ENCODE measurements around the gene PRRX1.

Gene PRRX1

DNA sequence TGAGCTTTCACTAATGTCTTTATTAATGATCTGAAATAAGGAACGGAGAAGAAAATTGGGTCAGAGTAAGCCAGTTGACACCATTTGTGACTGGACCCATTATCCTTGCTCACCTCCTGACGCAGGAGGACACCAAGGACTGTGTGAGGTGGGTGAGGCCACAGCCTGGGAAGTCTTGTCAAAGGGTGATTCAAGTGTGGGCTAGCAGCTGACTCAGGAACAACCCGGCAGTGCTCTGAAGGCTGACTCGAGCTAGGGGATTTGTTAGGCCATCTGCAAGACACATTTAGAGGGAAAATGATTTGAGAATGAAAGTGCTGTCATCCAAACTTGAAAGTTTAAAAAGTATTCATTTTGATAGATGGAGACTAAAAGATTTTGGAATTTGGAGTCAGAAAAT lies 21.2 kb downstream of the PRRX1 start:
- TF ChIP-seq POU2F2 (IDR thresholded peaks at IDR 0.05; ENCODE audit: low read depth, low read length) = no peak
- TF ChIP-seq POLR2A (IDR thresholded peaks at IDR 0.05; ENCODE audit: low read depth, low read length) = no peak
- no peak for TF ChIP-seq SPI1 (IDR thresholded peaks at IDR 0.05; ENCODE audit: low read depth, low read length)
- no peak for TF ChIP-seq PAX5 (IDR thresholded peaks at IDR 0.05; ENCODE audit: insufficient read depth, low read length, severe bottlenecking)
- no peak for TF ChIP-seq TAF1 (IDR thresholded peaks at IDR 0.05; ENCODE audit: low read depth, low read length)
- no peak for TF ChIP-seq POLR2AphosphoS5 (IDR thresholded peaks at IDR 0.05; ENCODE audit: low read depth, low read length)
- FAIRE-seq (no peak), DNase-seq (ENCODE audit: insufficient read length, low spot score) (no peak)

DNA sequence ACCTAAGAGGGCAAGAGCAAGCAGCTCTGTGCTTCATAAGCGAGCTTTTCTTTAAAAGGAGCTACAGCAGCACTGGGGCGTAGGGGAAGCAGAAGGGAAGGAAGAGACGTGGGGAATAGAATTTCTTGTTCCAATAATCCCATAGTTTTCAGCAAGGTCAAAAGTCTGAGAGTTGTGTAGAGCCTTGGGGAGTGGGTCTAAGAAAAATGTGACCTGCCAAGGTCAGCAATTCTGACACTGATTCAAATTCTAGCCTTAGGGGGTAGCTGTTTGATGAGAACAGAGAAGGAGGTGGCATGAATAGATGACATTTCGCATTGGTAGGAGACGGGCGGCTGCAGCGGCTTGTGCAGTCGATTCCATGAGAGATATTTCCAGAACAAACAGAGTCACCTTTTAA lies 22.4 kb downstream of the PRRX1 start:
- TF ChIP-seq POLR2AphosphoS5 (IDR thresholded peaks at IDR 0.05; ENCODE audit: low read depth, low read length) (no peak), POLR2A (IDR thresholded peaks at IDR 0.05; ENCODE audit: low read depth, low read length) (no peak), SPI1 (IDR thresholded peaks at IDR 0.05; ENCODE audit: low read depth, low read length) (no peak)
- DNase-seq (ENCODE audit: insufficient read length, low spot score) (no peak), FAIRE-seq (no peak)

DNA sequence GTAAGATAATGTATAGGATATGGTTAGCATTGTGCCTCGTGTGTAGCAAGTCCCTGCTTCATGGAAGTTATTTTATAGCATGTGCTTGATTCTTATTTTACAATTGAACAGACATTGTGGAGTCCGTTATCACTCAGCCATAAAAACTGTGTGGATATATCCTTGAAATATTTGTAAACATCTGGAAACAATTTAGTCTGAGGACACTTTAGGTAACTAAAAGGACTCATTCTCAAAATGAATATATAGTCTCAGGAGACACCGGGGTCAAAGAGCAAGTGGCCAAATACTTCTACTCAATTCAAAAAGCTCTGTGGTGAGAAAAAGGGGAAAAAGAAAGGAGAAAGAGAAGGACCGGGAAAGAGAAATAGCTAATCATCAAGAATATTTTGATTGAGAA lies 23.7 kb downstream of the PRRX1 start:
- TF ChIP-seq POU2F2 (IDR thresholded peaks at IDR 0.05; ENCODE audit: low read depth, low read length) = no peak
- no peak for TF ChIP-seq PAX5 (IDR thresholded peaks at IDR 0.05; ENCODE audit: insufficient read depth, low read length, severe bottlenecking)
- TF ChIP-seq TAF1 (IDR thresholded peaks at IDR 0.05; ENCODE audit: low read depth, low read length) = no peak
- TF ChIP-seq SPI1 (IDR thresholded peaks at IDR 0.05; ENCODE audit: low read depth, low read length) = no peak
- TF ChIP-seq POLR2AphosphoS5 (IDR thresholded peaks at IDR 0.05; ENCODE audit: low read depth, low read length) = no peak
- no peak for TF ChIP-seq POLR2A (IDR thresholded peaks at IDR 0.05; ENCODE audit: low read depth, low read length)
- FAIRE-seq (no peak), DNase-seq (ENCODE audit: insufficient read length, low spot score) (no peak)

DNA sequence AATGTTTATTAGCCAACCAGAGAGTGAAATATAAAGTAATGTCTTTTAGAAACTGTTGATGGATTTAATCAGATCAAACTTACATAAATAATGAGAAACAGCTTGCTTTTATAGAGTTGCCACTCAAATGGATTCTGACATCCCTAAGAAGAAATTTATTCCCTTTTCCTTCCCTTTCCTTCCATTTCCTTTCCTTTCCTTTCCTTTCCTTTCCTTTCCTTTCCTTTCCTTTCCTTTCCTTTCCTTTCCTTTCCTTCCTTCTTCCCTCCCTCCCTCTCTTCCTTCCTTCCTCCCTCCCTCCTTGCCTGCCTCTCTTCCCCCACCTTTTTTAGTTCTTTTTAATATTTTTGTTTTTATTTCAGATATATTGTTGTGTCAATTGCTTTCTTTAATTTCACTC lies 27.3 kb downstream of the PRRX1 start:
- TF ChIP-seq POU2F2 (IDR thresholded peaks at IDR 0.05; ENCODE audit: low read depth, low read length) (no peak), PAX5 (IDR thresholded peaks at IDR 0.05; ENCODE audit: insufficient read depth, low read length, severe bottlenecking) (no peak), POLR2A (IDR thresholded peaks at IDR 0.05; ENCODE audit: low read depth, low read length) (no peak), POLR2AphosphoS5 (IDR thresholded peaks at IDR 0.05; ENCODE audit: low read depth, low read length) (no peak), SPI1 (IDR thresholded peaks at IDR 0.05; ENCODE audit: low read depth, low read length) (no peak), TAF1 (IDR thresholded peaks at IDR 0.05; ENCODE audit: low read depth, low read length) (no peak)
- FAIRE-seq (no peak), DNase-seq (ENCODE audit: insufficient read length, low spot score) (no peak)

DNA sequence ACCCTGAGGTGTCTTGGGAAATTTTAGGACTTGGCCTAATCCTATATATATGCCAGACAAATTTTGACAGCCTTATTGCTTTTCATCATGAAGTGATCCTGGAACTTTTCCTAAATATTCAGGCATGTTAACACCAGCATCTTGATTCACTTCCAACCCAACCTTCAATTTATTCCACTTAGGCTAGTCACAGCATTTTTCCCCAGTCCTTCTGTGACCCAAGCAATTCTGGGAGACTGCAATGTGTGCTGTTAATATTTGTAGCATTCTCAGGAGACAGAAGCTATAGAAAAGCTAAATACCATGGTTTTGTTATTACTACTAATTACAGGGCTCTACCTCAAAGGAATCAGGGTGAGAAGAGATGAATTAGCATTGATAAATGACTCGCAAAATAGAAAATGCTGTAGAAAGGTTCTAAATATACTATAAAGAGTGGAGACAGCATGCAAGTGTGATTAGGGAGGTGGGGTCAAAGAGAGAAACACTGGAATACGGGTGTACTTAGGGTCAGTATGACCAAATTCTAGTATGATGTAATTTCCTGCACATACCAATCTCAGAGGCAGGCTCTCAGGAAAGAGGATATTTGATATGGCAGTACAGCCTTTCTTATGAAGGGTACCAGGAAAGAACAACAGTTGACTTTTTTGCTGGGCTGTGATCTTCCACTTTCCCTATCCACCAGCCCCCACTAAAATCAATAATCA lies 29.1 kb downstream of the PRRX1 start:
- TF ChIP-seq SPI1 (IDR thresholded peaks at IDR 0.05; ENCODE audit: low read depth, low read length) (no peak), POLR2AphosphoS5 (IDR thresholded peaks at IDR 0.05; ENCODE audit: low read depth, low read length) (no peak), POU2F2 (IDR thresholded peaks at IDR 0.05; ENCODE audit: low read depth, low read length) (no peak), TAF1 (IDR thresholded peaks at IDR 0.05; ENCODE audit: low read depth, low read length) (no peak), POLR2A (IDR thresholded peaks at IDR 0.05; ENCODE audit: low read depth, low read length) (no peak), PAX5 (IDR thresholded peaks at IDR 0.05; ENCODE audit: insufficient read depth, low read length, severe bottlenecking) (no peak)
- DNase-seq (ENCODE audit: insufficient read length, low spot score) = no peak
- FAIRE-seq = no peak

DNA sequence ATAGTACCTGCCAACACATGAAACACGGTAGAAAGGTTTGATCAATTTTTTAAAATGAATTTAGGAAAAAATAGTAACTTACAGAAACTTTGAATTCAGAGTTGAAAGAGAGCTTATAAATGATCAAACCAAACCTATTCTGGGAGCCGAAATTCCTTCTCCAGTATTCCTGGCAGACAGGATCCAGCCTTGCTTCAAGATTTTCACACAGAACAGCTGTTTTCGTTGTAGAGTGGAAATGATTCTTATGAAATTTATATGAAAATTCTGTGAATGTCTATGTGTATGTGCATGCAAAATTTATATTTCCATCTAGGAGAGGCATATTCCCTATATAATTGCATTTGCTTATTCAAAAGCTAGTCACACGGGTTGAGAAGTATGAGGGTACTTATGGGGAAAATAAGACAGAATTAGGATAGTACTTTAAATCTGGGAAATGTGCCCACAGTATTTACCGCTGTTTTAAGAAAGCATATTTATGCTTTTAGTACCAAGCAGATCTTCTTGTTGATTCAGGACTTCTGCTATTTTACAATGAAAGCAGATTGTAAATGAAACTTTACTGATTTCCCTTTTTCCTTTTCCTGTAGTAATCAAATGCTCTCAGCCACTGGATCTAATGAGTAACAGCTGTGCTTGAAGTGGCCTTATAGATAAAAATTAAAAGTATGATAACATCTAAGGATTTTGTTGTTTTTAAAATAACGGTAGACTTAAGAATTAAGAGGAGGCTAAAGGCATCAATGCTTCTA lies 30.4 kb downstream of the PRRX1 start:
- no peak for DNase-seq (ENCODE audit: insufficient read length, low spot score)
- no peak for FAIRE-seq
- TF ChIP-seq POLR2AphosphoS5 (IDR thresholded peaks at IDR 0.05; ENCODE audit: low read depth, low read length) (no peak), TAF1 (IDR thresholded peaks at IDR 0.05; ENCODE audit: low read depth, low read length) (no peak), POU2F2 (IDR thresholded peaks at IDR 0.05; ENCODE audit: low read depth, low read length) (no peak), SPI1 (IDR thresholded peaks at IDR 0.05; ENCODE audit: low read depth, low read length) (no peak), POLR2A (IDR thresholded peaks at IDR 0.05; ENCODE audit: low read depth, low read length) (no peak), PAX5 (IDR thresholded peaks at IDR 0.05; ENCODE audit: insufficient read depth, low read length, severe bottlenecking) (no peak)

DNA sequence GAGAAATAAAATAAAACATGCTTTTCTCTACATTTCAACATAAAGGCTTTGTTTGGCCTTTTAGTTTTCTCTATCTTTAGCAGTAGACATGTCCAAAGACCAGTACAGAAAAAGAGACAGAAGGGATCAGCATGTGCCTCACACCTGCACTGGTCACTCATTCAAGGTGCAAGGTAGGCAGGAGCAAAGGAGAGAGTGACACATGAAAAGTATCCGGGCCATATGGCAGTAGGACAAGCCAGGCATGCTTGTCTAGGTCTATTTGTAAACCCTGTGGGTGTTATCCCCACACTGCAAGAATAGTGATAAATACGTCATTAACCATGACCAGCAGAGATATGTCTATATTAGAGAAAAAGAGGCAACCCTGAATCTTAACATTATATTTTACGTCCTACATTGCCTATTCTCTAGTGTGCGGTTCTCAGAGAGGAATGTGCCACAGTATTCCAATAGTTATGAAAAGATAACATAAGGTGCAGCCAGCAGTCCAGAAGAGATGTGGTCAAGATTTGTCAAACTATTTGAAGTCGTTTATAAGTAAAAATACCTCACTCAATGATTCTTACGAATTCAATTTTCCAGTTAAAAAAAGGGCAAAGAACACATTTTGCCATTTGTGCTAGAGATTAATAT lies 32.1 kb downstream of the PRRX1 start:
- no peak for TF ChIP-seq SPI1 (IDR thresholded peaks at IDR 0.05; ENCODE audit: low read depth, low read length)
- no peak for TF ChIP-seq POLR2AphosphoS5 (IDR thresholded peaks at IDR 0.05; ENCODE audit: low read depth, low read length)
- no peak for TF ChIP-seq POLR2A (IDR thresholded peaks at IDR 0.05; ENCODE audit: low read depth, low read length)
- TF ChIP-seq POU2F2 (IDR thresholded peaks at IDR 0.05; ENCODE audit: low read depth, low read length) = no peak
- no peak for TF ChIP-seq TAF1 (IDR thresholded peaks at IDR 0.05; ENCODE audit: low read depth, low read length)
- no peak for FAIRE-seq
- DNase-seq (ENCODE audit: insufficient read length, low spot score) = no peak

DNA sequence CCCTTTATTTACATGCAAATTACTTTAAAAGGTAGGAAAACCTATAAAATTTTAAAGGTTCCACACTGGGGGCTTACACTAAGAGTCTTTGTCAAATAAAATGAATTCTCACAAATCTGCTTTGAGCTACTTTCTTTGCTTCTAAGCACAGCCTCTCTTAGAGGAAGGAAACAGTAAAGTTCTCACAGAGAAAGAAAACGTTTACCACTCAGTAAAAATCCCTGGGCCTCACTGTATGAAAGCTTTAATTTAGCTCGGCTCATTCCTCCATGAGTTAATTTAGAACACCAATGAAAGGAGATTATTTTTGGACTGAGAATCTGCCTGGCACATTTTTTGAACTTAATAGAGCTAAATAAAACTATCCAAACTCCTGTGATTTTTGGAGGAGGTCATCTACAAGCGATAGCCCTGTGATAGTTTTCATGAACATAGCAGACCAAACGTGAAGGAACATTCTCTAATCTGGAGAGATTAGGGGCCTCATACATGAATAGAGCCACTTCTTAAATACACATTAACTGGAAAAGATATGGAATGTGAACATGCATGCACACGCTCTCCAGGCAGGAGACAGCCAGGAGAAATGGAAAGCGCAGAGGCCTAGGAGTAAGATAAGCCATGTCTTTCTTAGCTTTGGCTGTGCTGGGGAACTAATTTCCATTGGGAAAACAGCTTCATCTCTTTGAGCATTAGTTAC lies 32.8 kb downstream of the PRRX1 start:
- no peak for DNase-seq (ENCODE audit: insufficient read length, low spot score)
- FAIRE-seq = no peak
- TF ChIP-seq POLR2AphosphoS5 (IDR thresholded peaks at IDR 0.05; ENCODE audit: low read depth, low read length) (no peak), TAF1 (IDR thresholded peaks at IDR 0.05; ENCODE audit: low read depth, low read length) (no peak), POLR2A (IDR thresholded peaks at IDR 0.05; ENCODE audit: low read depth, low read length) (no peak)

DNA sequence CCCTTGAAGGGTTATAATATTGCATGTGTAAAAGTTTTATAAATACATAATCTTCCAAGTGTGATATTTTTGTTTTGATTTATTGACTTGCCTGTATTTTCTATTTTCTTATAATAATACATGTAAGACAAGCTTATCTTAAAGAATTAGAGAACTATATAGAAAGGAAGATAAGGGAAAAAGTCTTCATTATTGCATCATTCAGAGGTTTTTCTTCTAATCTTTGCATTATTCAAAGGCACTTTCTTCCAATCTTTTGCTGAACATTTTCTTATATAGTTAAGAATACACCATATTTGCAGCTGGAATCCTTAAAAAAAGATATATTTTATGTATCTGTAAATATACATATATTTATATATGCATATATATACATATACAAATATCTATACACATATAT lies 33.4 kb downstream of the PRRX1 start:
- DNase-seq (ENCODE audit: insufficient read length, low spot score) (no peak), FAIRE-seq (no peak)
- no peak for TF ChIP-seq POU2F2 (IDR thresholded peaks at IDR 0.05; ENCODE audit: low read depth, low read length)
- no peak for TF ChIP-seq POLR2AphosphoS5 (IDR thresholded peaks at IDR 0.05; ENCODE audit: low read depth, low read length)
- no peak for TF ChIP-seq PAX5 (IDR thresholded peaks at IDR 0.05; ENCODE audit: insufficient read depth, low read length, severe bottlenecking)
- TF ChIP-seq SPI1 (IDR thresholded peaks at IDR 0.05; ENCODE audit: low read depth, low read length) = no peak
- TF ChIP-seq POLR2A (IDR thresholded peaks at IDR 0.05; ENCODE audit: low read depth, low read length) = no peak
- no peak for TF ChIP-seq TAF1 (IDR thresholded peaks at IDR 0.05; ENCODE audit: low read depth, low read length)

Measured in GM12891 (cell line).